ENCODE measurements around the gene TAB2.
"Not testable (repeated sequence)": the region's sequence is repeated elsewhere in the genome, so short reads cannot be mapped to it uniquely, and the experiment has no call there.

Gene TAB2

DNA sequence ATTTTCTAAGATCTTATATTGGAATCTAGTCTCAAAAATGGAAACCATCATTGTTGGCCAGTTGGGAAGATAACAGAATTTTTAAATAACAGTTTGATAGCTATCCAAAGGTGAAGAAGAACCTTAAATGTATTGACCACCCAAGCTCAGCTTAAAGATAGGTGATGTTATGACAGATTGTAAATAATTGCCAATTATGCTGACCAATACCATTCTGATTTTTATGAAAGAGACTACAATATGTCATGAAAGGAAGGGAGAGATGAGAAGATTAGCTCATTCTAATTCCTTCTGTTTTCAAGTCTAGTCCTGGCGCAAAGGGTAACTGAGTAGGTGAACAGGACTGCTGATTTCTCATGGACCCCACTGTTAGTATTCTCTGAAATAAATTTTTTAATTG, 5.7 kb upstream of the TAB2 start:
- no peak for DNase-seq (ENCODE audit: low read depth)

DNA sequence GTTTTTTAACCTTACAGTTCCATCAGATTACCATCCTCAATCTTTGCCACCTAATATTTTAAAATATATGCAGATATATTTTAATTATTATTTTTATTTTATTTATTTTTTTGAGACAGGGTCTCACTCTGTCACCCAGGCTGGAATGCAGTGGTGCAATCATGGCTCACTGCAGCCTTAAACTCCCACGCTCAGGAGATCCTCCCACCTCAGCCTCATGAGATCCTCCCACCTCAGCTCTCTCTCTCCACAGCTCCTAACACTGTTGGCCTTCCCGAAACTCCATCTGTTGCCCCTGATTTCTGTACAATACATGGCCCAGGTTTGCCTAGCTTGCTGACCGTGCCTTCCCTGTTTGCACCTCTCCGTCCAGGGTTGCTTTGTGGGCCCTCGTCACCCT, 4.4 kb upstream of the TAB2 start:
- DNase-seq (ENCODE audit: low read depth), result no peak

GRCh38 chr6:149313861-149314260, 3.7 kb upstream of the TAB2 start:
- DNase-seq (ENCODE audit: low read depth), result no peak

- no peak for DNase-seq (ENCODE audit: low read depth)
Measured at GRCh38 chr6:149314325-149314905, 3.1 kb upstream of the TAB2 start.

DNA sequence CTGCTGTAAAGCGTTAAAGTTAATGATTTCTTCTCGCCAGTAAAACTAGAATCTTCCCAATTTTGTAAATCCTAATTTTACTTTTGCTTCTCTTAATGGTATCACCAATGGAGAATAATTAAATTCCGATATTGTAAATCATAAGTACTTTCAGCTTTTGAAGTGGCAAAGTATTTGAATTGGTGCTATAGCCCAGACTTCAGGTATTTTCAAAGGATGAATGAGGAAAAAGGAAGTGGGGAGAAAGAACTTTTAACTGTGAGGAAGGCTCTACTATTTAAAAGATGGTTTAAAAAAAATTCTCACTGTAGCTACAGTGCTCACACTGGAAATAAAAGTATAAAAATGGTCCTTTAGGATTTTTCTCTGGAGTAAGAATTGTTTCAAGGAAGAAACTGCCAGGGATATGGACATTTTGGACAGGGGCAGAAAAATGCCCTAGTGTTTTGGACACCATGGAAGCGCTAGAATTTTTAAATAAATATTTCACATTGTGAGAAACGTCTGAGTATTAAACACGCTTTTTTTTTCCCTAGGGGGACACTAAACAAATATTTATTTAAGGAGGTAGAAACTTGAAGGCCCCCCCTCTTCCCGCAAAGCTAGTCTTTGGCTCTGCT, 1.3 kb upstream of the TAB2 start:
- no peak for DNase-seq (ENCODE audit: low read depth)

DNA sequence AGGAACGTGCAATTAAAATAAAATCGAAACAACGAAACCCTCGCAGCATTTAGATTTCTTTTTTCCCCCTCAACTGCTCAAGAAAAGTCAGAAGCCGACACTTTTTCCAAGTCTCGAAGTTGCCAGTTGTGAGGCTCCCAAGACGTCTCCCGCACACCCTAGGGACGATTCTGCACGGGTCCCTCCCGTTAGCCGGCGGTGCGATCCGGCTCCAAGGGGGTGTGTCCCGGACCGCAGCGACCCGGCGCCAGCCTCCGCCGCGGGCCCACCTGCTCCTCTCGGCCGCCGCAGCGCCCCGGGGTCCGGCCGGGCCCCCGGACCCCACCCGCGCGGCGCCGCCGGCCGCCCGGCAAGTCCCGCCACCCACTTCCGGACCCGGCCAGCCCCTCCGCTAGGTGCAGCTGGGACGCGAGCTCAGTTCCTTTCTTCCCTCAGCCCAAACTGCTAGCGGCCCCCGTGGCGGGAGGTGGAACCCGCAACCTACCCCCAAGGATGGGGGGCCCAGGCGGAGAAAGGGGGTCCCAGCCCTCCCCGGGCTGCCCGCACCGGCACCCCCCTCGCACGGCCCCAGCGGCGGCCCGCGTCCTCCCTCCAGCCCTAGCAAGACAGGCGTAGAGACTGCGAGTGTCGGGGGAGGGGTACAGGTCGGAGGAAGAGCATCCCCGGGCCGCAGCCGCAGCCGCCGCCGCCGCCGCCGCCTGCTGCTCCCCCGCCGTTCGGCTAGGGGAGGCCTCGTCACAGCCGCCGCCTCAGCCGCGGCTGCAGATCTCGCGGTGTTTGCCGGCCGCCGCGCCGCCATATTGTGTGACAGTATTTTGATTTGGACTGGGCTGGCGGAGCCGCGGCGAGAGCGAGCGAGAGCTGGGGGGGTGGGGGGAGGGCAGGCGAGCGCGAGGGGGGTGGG, 520 bp upstream of the TAB2 start:
- DNase-seq (ENCODE audit: low read depth), result peak; percentile 93

- peak; percentile 35 for DNase-seq (ENCODE audit: low read depth)
Measured at GRCh38 chr6:149318581-149319286, 1.2 kb downstream of the TAB2 start.

- DNase-seq (ENCODE audit: low read depth), result peak; percentile 51
Measured at GRCh38 chr6:149319422-149319821, 1.9 kb downstream of the TAB2 start.

DNA sequence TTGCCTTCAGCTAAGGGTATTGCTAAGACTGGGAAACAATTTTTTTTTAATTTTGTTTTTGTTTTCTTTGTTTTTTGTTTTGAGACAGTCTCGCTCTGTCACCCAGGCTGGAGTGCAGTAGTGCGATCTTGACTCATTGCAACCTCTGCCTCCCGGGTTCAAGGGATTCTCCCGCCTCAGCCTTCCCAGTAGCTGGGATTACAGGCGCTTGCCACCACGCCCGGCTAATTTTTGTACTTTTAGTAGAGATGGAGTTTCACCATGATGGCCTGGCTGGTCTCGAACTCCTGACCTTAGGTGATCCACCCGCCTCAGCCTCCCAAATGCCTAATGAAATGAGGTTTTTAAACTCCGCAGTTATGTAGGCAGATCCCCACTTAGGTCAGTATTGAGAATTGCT, 2.5 kb downstream of the TAB2 start:
- not testable (repeated sequence) for DNase-seq (ENCODE audit: low read depth)

DNA sequence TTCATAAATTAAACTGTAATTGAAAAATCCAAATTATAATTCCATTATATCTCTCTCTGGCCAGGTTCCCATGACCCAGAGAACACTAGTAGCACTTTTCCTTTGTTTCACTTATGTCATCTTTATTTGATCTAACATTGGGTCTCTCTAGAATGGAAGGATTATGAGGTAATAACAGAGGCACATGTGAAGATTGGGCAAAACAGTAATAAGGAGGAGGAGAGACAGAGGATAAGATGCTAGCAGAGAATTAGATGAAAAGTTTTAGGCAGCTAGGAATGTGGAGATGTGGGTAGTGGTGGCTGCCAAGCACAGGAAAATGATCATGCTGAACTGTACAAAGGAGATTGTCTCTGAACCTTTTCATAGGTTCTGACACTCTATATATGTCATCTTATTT, 3.3 kb downstream of the TAB2 start:
- no peak for DNase-seq (ENCODE audit: low read depth)

- DNase-seq (ENCODE audit: low read depth), result no peak
Measured at GRCh38 chr6:149323353-149323752, 5.8 kb downstream of the TAB2 start.

DNA sequence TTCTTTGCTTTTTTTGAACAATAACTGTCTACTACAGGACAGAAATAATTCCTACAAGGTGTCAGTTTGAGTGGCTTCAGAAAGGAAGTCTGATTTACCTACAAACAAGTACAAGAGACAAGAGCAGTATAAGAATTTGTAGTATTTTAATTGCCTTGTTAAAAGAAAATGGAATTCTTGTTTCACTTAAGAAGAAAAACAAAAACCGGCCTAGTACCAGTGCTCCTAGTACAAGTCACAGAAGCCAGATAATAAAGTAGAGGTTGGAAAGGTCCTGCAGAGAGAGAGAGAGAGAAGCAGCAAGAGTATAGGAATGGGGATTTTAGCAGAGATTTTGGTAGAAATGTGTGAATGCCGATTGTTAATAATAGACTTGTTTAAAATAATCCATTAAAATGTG, 6.4 kb downstream of the TAB2 start:
- no peak for DNase-seq (ENCODE audit: low read depth)

GRCh38 chr6:149324428-149324827, 6.9 kb downstream of the TAB2 start:
- no peak for DNase-seq (ENCODE audit: low read depth)

- DNase-seq (ENCODE audit: low read depth), result no peak
Measured at GRCh38 chr6:149325648-149326236, 8.2 kb downstream of the TAB2 start.

GRCh38 chr6:149327638-149328037, 10.1 kb downstream of the TAB2 start:
- DNase-seq (ENCODE audit: low read depth), result no peak

GRCh38 chr6:149328083-149328482, 10.6 kb downstream of the TAB2 start:
- no peak for DNase-seq (ENCODE audit: low read depth)

GRCh38 chr6:149329529-149329928, 12.0 kb downstream of the TAB2 start:
- no peak for DNase-seq (ENCODE audit: low read depth)

DNA sequence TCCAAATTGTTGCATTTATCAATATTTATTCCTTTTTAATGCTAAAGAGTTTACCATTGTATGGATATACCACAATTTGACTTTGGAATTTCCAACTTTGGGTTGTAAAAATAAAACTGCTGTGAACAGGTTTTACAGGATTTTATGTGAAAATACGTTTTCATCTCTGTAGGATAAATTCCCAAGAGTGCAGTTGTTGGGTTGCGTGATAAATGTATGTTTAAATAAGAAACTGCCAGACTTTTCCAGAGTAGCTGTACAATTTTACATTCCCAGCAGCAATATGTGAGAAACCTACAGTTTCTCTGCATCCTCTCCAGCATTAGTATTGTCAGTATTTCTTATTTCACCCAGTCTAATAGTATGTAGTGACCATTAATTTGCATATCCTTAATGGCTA, 12.6 kb downstream of the TAB2 start:
- no peak for DNase-seq (ENCODE audit: low read depth)

GRCh38 chr6:149331043-149331807, 13.7 kb downstream of the TAB2 start:
- DNase-seq (ENCODE audit: low read depth), result no peak

DNA sequence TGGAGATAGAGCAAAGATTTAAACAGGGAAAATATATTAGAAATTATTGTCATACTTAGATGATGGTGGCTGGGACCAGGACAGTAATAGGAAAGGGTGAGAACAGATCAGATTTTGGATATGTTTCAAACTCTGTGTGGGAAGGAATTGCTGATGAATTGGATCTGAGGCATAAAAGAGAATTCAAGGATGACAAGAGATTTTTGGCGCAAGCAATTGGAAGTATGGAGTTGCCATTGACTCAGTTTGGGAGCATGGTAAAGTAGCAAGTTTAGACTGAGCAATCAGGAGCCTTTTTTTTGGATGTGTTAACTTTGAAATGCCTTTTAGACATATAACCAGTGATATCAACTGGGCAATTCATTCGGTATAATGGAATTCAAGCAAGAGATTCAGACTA, 14.4 kb downstream of the TAB2 start:
- peak; percentile 36 for DNase-seq (ENCODE audit: low read depth)

DNA sequence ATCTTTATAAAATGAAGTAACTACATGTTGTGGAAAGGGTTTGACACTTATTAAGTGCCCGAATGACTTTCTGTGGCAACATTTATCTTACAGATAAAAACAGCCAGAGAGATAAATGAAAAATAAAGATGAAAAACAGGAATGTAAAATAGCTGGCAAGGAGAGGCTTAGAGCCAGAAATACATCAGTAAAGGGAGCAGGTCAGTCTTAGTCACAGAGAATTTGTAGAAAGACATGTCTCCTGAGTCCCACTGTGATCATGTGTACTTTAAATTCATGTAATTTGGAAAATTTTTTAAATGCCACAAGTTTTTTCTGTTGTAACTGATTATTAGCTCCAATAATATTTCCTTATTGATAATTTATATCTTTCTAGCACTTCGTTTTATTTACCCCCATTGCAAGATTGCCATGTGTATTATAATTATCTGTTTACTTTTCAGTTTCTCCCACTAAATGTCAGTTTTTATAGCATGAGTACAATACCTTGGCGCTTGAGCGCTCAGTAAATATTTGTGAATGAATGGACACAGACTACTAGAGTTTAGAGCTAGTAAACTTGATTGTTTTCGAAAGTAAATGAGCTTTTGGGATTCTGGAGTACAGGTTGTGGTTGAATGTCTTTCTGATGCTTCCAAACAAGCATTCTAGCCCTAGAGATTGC, 15.2 kb downstream of the TAB2 start:
- no peak for DNase-seq (ENCODE audit: low read depth)

Measured in ELR (cell line).